Psoas muscle (tissue), 8 donors: Measurements from ENCODE around the gene CD34. TPM values are rescaled to one million over a fixed set of nuclear protein-coding genes. Genes with fewer than 3 reads are reported as not detected.
"Not testable (repeated sequence)": the region's sequence is repeated elsewhere in the genome, so short reads cannot be mapped to it uniquely, and the experiment has no call there.

ENCODE experiments used
- ATAC-seq, 4 donors: fragments of 200-7000 bp; cut with Tn5 transposase; one replicate each; pipeline ENCODE4 v1.9.1; 2020; ENCODE audit warnings: moderate library complexity in 3 of 4, mild to moderate bottlenecking in 2 of 4
- DNase-seq, 2 donors: peaks; one replicate each; pipeline ENCODE4 v3.0.0-alpha.2; 2020
- H3K27ac ChIP-seq: fragments of 200-600 bp; one replicate; pipeline ENCODE4 v1.8.0; 2022
- H3K27me3 ChIP-seq, 3 donors: fragments of 200-600 bp in 1 of 3; one replicate each; pipeline versions ENCODE4 v1.6.1 to v1.8.0; 2013 to 2022; ENCODE audit warnings: low read length in 2 of 3, mild to moderate bottlenecking in 2 of 3, moderate library complexity in 1 of 3; ENCODE audit not compliant: insufficient read depth in 3 of 3
- H3K36me3 ChIP-seq, 2 donors: fragments of 200-600 bp in 1 of 2; one replicate each; pipeline versions ENCODE4 v1.6.1 to v1.8.0; 2013 to 2022; ENCODE audit warnings: low read depth in 1 of 2, mild to moderate bottlenecking in 1 of 2, moderate library complexity in 1 of 2; ENCODE audit not compliant: insufficient read depth in 1 of 2
- H3K4me1 ChIP-seq: fragments of 200-600 bp; one replicate; pipeline ENCODE4 v1.8.0; 2022
- H3K4me3 ChIP-seq: fragments of 200-600 bp; one replicate; pipeline ENCODE4 v1.8.0; 2022; ENCODE audit warnings: mild to moderate bottlenecking
- H3K9me3 ChIP-seq: fragments of 200-600 bp; one replicate; pipeline ENCODE4 v1.8.0; 2022
- WGBS, 3 donors: extraction: QIAGEN DNeasy Blood & Tissue Kit; methylation state at CpG; one replicate each; pipeline versions ENCODE4 v1.1.6 to v1.1.7; 2013; 5-methylcytosine and 5-hydroxymethylcytosine counted together
- intact Hi-C, 2 donors: fragments of 100-400 bp; cut with DNase I; formaldehyde crosslinking; loops; one replicate each; pipeline versions ENCODE4 v1.11.0 to v1.14.2; 2022
- polyA plus RNA-seq, 3 donors: library from polyadenylated mRNA; stranded (reverse); fragments of 200-250 nt; gene quantifications; one replicate each; pipeline ENCODE4 v1.2.3, GENCODE V29; 2013
- total RNA-seq, 4 donors: library from RNA; stranded (reverse); fragmentation: NEBNext Ultra II Directional in 2 of 4; extraction: Animal tissue kit (Norgen Biotek cat#: 25700) in 2 of 4; gene quantifications; one replicate each; pipeline versions ENCODE4 v1.2.1 to v1.2.4, GENCODE V29; 2021 to 2023
- TF ChIP-seq, protein P1 (sequence below): fragments of 200-600 bp; IDR thresholded peaks from one replicate; pipeline ENCODE4 v1.8.0; 2022; ENCODE audit warnings: antibody characterized with exemption
- donor health status: healthy with polysubstance abuse.
- donor health status: DM: no; HTN: no; CAD: no; lungs with moderate emphysema.
- donor health status: Bipolar disorder and iron deficiency.
- donor health status: healthy.
- donor health status: DM: yes; HTN: yes; CAD: no.
- donor health status: DM: no; HTN: no; CAD: no.
- donor health status: DM: no; HTN: no; CAD: no.
- donor health status: DM: yes; HTN: yes; CAD: no.

Gene CD34
- total and polyA plus RNA-seq, 7 donors = 14.4 to 61.1 (median 21.1) TPM

DNA sequence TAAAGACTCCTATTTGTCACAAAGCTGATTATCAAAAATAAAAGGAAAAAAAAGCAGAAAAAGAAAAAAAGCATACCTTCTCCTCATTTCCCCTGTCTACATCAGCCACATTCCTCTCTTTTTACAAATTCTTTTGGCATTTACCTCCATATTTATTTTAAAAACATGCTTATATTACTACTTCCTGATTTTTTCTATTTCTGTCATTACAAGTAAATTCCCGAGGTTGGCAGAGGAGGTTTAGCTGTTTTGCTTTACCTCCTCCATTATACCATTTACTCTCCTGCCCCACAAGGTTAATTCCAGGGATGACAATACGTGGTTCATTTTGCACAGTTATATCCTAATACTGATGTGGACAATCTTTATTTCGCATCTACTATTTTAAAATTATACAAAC, 26.3 kb upstream of the CD34 start:
- no peaks in the 10 kb centered on the region for H3K36me3 ChIP-seq
- peaks cover 4% of the 10 kb centered on the region for H3K4me1 ChIP-seq
- TF ChIP-seq, protein P1, sequence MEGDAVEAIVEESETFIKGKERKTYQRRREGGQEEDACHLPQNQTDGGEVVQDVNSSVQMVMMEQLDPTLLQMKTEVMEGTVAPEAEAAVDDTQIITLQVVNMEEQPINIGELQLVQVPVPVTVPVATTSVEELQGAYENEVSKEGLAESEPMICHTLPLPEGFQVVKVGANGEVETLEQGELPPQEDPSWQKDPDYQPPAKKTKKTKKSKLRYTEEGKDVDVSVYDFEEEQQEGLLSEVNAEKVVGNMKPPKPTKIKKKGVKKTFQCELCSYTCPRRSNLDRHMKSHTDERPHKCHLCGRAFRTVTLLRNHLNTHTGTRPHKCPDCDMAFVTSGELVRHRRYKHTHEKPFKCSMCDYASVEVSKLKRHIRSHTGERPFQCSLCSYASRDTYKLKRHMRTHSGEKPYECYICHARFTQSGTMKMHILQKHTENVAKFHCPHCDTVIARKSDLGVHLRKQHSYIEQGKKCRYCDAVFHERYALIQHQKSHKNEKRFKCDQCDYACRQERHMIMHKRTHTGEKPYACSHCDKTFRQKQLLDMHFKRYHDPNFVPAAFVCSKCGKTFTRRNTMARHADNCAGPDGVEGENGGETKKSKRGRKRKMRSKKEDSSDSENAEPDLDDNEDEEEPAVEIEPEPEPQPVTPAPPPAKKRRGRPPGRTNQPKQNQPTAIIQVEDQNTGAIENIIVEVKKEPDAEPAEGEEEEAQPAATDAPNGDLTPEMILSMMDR = no peak
- no peak for DNase-seq
- H3K27ac ChIP-seq = no peak overlapping the region
- WGBS, 3 donors = 82 to 85% (median 83%) methylated on average over 3 of the region's 3 CpGs
- no peak overlapping the region for H3K4me3 ChIP-seq
- ATAC-seq = no peak
- intact Hi-C loops = no loop called here
- H3K9me3 ChIP-seq = no peaks in the 10 kb centered on the region
- no peaks in the 10 kb centered on the region for H3K27me3 ChIP-seq

DNA sequence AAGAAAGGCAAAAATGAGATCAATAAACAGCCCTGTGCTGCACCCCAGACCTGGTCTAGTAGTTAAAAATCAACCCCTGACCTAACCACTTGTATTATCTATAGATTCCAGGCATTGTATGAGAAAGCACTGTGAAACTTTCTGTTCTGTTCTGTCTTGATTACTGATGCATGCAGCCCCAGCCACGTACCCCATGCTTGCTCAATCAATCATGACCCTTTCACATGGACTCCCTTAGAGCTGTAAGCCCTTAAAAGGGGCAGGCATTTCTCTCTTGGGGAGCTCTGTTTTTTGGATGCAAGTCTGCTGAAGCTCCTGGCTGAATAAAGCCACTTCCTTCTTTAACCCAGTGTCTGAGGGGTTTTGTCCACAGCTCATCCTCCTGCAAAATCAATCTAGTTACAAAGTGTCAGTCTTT, 24.2 kb upstream of the CD34 start:
- TF ChIP-seq, protein P1 = no peak
- WGBS, 3 donors = 86 to 94% (median 92%) methylated on average over 1 of the region's 1 CpG
- no peak overlapping the region for H3K27ac ChIP-seq
- no peaks in the 10 kb centered on the region for H3K36me3 ChIP-seq
- intact Hi-C loops = no loop called here
- no peak for DNase-seq
- ATAC-seq = no peak
- no peaks in the 10 kb centered on the region for H3K4me1 ChIP-seq
- no peaks in the 10 kb centered on the region for H3K9me3 ChIP-seq
- no peak overlapping the region for H3K4me3 ChIP-seq
- no peaks in the 10 kb centered on the region for H3K27me3 ChIP-seq

DNA sequence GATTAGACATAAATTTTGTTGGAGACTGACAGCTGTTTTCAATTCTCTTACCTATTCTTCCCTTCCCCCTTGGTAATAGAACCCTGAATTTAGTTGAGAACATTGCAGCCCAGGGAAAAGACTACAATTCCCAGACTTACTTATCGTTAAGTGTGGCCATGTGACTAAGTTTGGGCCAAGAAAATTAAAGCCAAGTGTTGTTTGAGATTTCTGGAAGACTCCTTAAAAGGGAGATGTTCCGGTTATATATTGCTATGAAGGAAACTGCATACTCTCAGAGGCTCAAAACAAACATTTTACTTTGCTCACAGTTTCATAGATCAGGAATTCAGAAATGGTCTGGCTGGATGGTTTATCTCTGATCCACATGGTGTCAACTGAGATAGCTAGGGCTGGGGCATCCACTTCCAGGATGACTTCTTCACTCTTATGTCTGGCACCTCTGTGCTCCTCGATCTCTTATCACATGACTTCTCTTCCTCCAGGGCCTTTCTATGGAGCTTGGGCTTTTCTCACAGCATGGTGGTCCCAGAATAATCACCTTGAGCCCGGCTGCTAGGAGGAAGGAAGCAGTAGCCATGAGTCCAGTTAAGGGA, 22.4 kb upstream of the CD34 start:
- Histone ChIP-seq H3K27ac (no peak overlapping the region), H3K27me3 (no peaks in the 10 kb centered on the region), H3K36me3 (no peaks in the 10 kb centered on the region), H3K4me3 (no peak overlapping the region), H3K4me1 (no peaks in the 10 kb centered on the region), H3K9me3 (no peaks in the 10 kb centered on the region)
- 66 to 82% (median 74%) methylated on average over 4 of the region's 4 CpGs for WGBS, 3 donors
- no peak for DNase-seq
- intact Hi-C loops = no loop called here
- no peak for ATAC-seq
- TF ChIP-seq, protein P1 = no peak

DNA sequence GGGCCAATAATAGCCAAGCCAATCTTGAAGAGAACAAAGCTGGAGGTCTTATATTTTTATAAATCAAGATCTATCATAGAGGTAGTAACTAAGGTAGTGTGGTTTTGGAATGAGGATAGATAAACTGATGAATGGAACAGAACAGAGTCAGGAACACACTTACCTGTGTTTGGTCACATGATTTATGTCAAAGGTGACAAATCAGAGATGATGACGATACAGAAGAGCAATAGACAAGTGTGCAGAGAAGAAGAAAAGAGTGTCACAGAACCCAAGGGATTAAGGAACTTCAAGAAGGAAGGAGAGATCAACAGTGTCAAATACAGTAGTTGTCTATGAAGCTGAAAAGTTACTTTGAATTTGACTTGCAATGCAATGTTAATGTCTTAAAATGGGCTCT, 16.1 kb upstream of the CD34 start:
- Histone ChIP-seq H3K9me3 (no peaks in the 10 kb centered on the region), H3K4me3 (no peak overlapping the region), H3K36me3 (no peaks in the 10 kb centered on the region), H3K4me1 (peaks cover 30% of the 10 kb centered on the region), H3K27ac (no peak overlapping the region), H3K27me3 (no peaks in the 10 kb centered on the region)
- WGBS, 3 donors = 92 to 100% (median 93%) methylated on average over 1 of the region's 1 CpG
- ATAC-seq = no peak
- TF ChIP-seq, protein P1 = no peak
- intact Hi-C loops = no loop called here
- DNase-seq = no peak

DNA sequence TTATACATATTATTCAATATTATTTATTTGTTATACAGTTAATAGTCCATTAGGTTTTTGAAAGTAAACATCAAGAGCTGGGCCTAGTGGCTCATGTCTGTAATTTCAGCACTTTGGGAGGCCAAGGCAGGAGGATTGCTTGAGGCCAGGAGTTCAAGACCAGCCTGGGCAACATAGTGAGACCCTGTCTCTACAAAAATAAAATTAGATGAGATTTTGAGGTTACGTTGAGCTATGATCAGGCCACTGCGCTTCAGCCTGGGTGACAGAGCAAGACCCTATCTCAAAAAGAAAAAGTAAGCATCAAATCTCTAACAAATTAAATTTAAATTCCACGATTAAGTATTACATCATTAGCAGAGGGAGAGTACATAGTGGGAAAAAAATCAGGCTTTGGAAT, 15.0 kb upstream of the CD34 start:
- H3K4me3 ChIP-seq, intact Hi-C loops, DNase-seq, H3K27me3 ChIP-seq, H3K9me3 ChIP-seq, H3K36me3 ChIP-seq, ATAC-seq, H3K27ac ChIP-seq: not testable (repeated sequence)
- 96 to 98% (median 98%) methylated on average over 3 of the region's 3 CpGs for WGBS, 3 donors
- H3K4me1 ChIP-seq = peaks cover 30% of the 10 kb centered on the region
